GM12878 (cell line): Measurements from ENCODE around the gene SIKE1. TPM values are rescaled to one million over a fixed set of nuclear protein-coding genes. Genes with fewer than 3 reads are reported as not detected.

Experiments used
- ATAC-seq: fragments of 200-7000 bp; cut with Tn5 transposase; 3 replicates; pipeline ENCODE4 v1.9.1; 2020; ENCODE audit warnings: mild to moderate bottlenecking, moderate library complexity
- BruUV-seq: library from RNA; stranded (reverse); fragments of 400-500 nt; replicated peaks from 2 replicates; lab custom pipeline; 2021; lab: Mats Ljungman, UMichigan
- CTCF ChIA-PET: fragments of 300-600 bp; sonication (Branson Sonifier 250); formaldehyde crosslinking; extraction: SDS; loops from one replicate; lab custom pipeline; 2021; ENCODE audit warnings: inconsistent platforms; lab: Yijun Ruan, JAX
- POLR2A ChIA-PET: fragments of 350-600 bp; formaldehyde crosslinking; extraction: SDS; loops from one replicate; lab custom pipeline; 2021; ENCODE audit warnings: inconsistent platforms; lab: Charles Lee
- RAD21 ChIA-PET: fragments of 300-600 bp; sonication (Branson Sonifier 250); formaldehyde crosslinking; loops from one replicate; lab custom pipeline; 2023; ENCODE audit warnings: antibody characterized with exemption; ENCODE audit not compliant: unreplicated experiment; lab: Charles Lee
- SMC1A ChIA-PET: fragments of 300-600 bp; sonication (Branson Sonifier 250); formaldehyde crosslinking; loops from one replicate; lab custom pipeline; 2023; ENCODE audit not compliant: unreplicated experiment, uncharacterized antibody; lab: Charles Lee
- DNase-seq: peaks from one replicate; pipeline ENCODE4 v3.0.0-alpha.2; 2011; ENCODE audit warnings: low read depth, low spot score
- FAIRE-seq: peaks from 3 replicates; lab custom pipeline; 2011; peaks lifted over from hg19 to GRCh38; lab: Jason Lieb, UNC
- H2AFZ ChIP-seq: 2 replicates; pipeline ENCODE4 v1.6.0; 2011; ENCODE audit warnings: low read depth, low read length, control low read depth; ENCODE audit not compliant: control insufficient read depth
- H3K27ac ChIP-seq: 2 replicates; pipeline ENCODE4 v1.5.1; 2011; ENCODE audit warnings: control low read depth; ENCODE audit not compliant: control insufficient read depth, insufficient read depth
- H3K27me3 ChIP-seq, 2 experiments: replicated peaks in 1 of 2; 2 replicates each; pipeline versions ENCODE4 v1.6.0 to v1.6.1; 2011; ENCODE audit warnings: low read length in 1 of 2; ENCODE audit not compliant: control insufficient read depth in 2 of 2, insufficient read depth in 2 of 2
- H3K36me3 ChIP-seq, 2 experiments: 2 replicates each; pipeline ENCODE4 v1.5.1; 2011; ENCODE audit warnings: low read length in 1 of 2; ENCODE audit not compliant: control insufficient read depth in 2 of 2, insufficient read depth in 2 of 2
- H3K4me1 ChIP-seq: 2 replicates; pipeline ENCODE4 v1.6.1; 2011; ENCODE audit warnings: mild to moderate bottlenecking, low read length, moderate library complexity, mixed read lengths; ENCODE audit not compliant: control insufficient read depth, insufficient read depth
- H3K4me2 ChIP-seq: 2 replicates; pipeline ENCODE4 v1.6.0; 2011; ENCODE audit warnings: control low read depth; ENCODE audit not compliant: control insufficient read depth, insufficient read depth
- H3K4me3 ChIP-seq: fragments of 200-600 bp; sonication (generic); 2 replicates; pipeline ENCODE4 v1.5.1; 2016
- H3K79me2 ChIP-seq: 2 replicates; pipeline ENCODE4 v1.6.0; 2011; ENCODE audit warnings: low read length; ENCODE audit not compliant: control insufficient read depth, insufficient read depth
- H3K9ac ChIP-seq: 2 replicates; pipeline ENCODE4 v1.8.0; 2011; ENCODE audit warnings: low read length, control low read depth, mixed read lengths; ENCODE audit not compliant: control insufficient read depth, insufficient read depth
- H3K9me3 ChIP-seq: replicated peaks from 3 replicates; pipeline ENCODE4 v1.5.1; 2011; ENCODE audit warnings: mild to moderate bottlenecking, low read length; ENCODE audit not compliant: control insufficient read depth, insufficient read depth
- H4K20me1 ChIP-seq: 2 replicates; pipeline ENCODE4 v1.6.0; 2011; ENCODE audit not compliant: control insufficient read depth, insufficient read depth
- ASH2L ChIP-seq: fragments of 300-600, 200-600 bp; sonication (generic); IDR thresholded peaks from 2 replicates; pipeline ENCODE4 v1.6.1; 2017; ENCODE audit warnings: low read depth, mild to moderate bottlenecking, borderline replicate concordance
- CEBPB ChIP-seq, 2 experiments: fragments of 150-350 bp in 1 of 2; IDR thresholded peaks; 2 replicates each; pipeline ENCODE4 v1.6.1; 2012 to 2014; ENCODE audit warnings: low read depth in 2 of 2, low read length in 2 of 2, borderline replicate concordance in 1 of 2, inconsistent platforms in 1 of 2
- STAT3 ChIP-seq: IDR thresholded peaks from 2 replicates; pipeline ENCODE4 v1.6.1; 2011; ENCODE audit warnings: low read depth, low read length, improper control_type of control experiment
- SUPT20H ChIP-seq: IDR thresholded peaks from 2 replicates; pipeline ENCODE4 v1.6.1; 2011; ENCODE audit warnings: low read depth, mild to moderate bottlenecking, low read length, moderate library complexity, borderline replicate concordance; ENCODE audit not compliant: control insufficient read depth
- TAF1 ChIP-seq: IDR thresholded peaks from 2 replicates; pipeline ENCODE4 v1.6.1; 2011; ENCODE audit warnings: mild to moderate bottlenecking, low read depth, low read length, borderline replicate concordance
- ZNF622 ChIP-seq: fragments of 450-650 bp; IDR thresholded peaks from 2 replicates; pipeline ENCODE4 v1.6.1; 2017; ENCODE audit warnings: mild to moderate bottlenecking, inconsistent platforms
- WGBS: methylation state at CpG from one replicate; pipeline ENCODE4 v1.1.6; 2016; ENCODE audit warnings: low lambda C conversion rate; ENCODE audit not compliant: insufficient replicate concordance, insufficient coverage; ENCODE audit errors: missing lambda C conversion rate; 5-methylcytosine and 5-hydroxymethylcytosine counted together
- in situ Hi-C: fragments of 300-500 bp; cut with MboI; formaldehyde crosslinking; loops from 9 replicates; pipeline ENCODE4 v1.14.3; 2018; ENCODE audit warnings: mixed read lengths
- intact Hi-C: fragments of 100-400 bp; cut with micrococcal nuclease; formaldehyde crosslinking; loops from one replicate; pipeline ENCODE4 v1.14.2; 2022; ENCODE audit not compliant: unreplicated experiment
- polyA plus RNA-seq, 11 experiments: library from polyadenylated mRNA; depleted of rRNA in 4 of 11; unstranded in 6 of 11; stranded (reverse) in 5 of 11; fragments of >200 nt; fragmentation: Nextera tagmentation in 4 of 11; fragmentation: Illumina TruSeq in 1 of 11; extraction: Ambion mirVana in 4 of 11; extraction: Trizol in 1 of 11; gene quantifications; 1 replicate in 1 of 11; 2 replicates in 10 of 11; pipeline versions ENCODE4 v1.2.1 to v1.2.3, GENCODE V29; 2011 to 2016; ENCODE audit warnings: inconsistent platforms in 2 of 11, missing spikeins in 2 of 11, low read depth in 1 of 11
- total RNA-seq, 4 experiments: library from RNA; depleted of rRNA in 3 of 4; stranded (reverse); fragments of >200 nt in 3 of 4; fragmentation: Illumina TruSeq in 1 of 4; extraction: Trizol in 1 of 4; gene quantifications; 2 replicates each; pipeline versions ENCODE4 v1.2.1 to v1.2.3, GENCODE V29; 2013 to 2021
- TF ChIP-seq, protein P1 (sequence below): IDR thresholded peaks from 2 replicates; pipeline ENCODE4 v1.6.1; 2011; ENCODE audit warnings: borderline replicate concordance, low read depth, mild to moderate bottlenecking, moderate library complexity, mixed read lengths, low read length; ENCODE audit not compliant: insufficient read depth; ENCODE audit errors: extremely low read length
- TF ChIP-seq, protein P2 (sequence below): IDR thresholded peaks from 2 replicates; pipeline ENCODE4 v1.6.1; 2012; ENCODE audit warnings: low read depth, low read length, improper control_type of control experiment

Gene SIKE1
- total and polyA plus RNA-seq, 10 of the 15 experiments (the other 5 are each of a cell fraction or from before 2014, with no cell fraction given), result 10.4 to 67.0 (median 45.5) TPM

DNA sequence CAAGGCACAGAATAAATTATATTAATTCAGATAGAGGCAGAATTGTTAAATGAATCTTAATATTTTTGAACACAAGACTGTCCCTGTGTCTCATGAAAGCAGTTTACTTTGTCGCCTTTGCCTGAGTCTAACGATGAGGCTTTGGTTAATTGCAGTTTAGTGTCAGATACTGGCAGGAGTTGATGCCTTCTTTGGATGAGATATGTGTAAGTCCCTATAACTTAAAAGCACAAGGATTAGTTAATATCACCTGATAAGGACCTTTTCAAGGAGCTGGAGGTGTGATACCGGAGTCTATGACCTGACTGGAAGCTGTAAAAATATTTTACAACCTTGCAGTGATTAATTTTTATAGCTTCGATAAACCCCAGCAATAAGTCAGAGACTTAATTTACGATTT, 2.0 kb upstream of the SIKE1 start:
- ChIA-PET SMC1A (interaction anchor here (1.4 to 3.1 kb wide), 3 partner anchors 33 to 69 kb away, joined by 4 to 12 read pairs (median 5); partner anchors contain the start of gene NRAS), CTCF (interaction anchor here (0.5 to 1.0 kb wide), 3 partner anchors 9 to 634 kb away, joined by 3 to 4 read pairs (median 3); no protein-coding TSS in a partner anchor), RAD21 (interaction anchor here (0.9 kb wide), 1 partner anchor 67 kb away, joined by 4 read pairs; no protein-coding TSS in a partner anchor), POLR2A (interaction anchor here (1.3 to 2.4 kb wide), 2 partner anchors 25 to 66 kb away, joined by 3 to 15 read pairs; partner anchors contain the start of genes CSDE1 and NRAS)
- Histone ChIP-seq H3K27me3 (no peaks in the 10 kb centered on the region), H3K9ac (no peak overlapping the region), H3K4me3 (no peak overlapping the region), H2AFZ (no peak overlapping the region), H3K79me2 (peaks cover 17% of the 10 kb centered on the region), H3K27ac (no peak overlapping the region), H3K4me2 (no peak overlapping the region), H3K9me3 (no peaks in the 10 kb centered on the region), H3K36me3 (peaks cover 0 to 5% of the 10 kb centered on the region in 2 experiments; a peak in 1 of 4 replicates), H4K20me1 (no peaks in the 10 kb centered on the region), H3K4me1 (no peaks in the 10 kb centered on the region; the same call in 1 of the 2 replicates)
- in situ Hi-C loops (no loop called here), intact Hi-C loops (no loop called here)
- BruUV-seq, result no TSS peak
- 67% methylated on average over 5 of the region's 5 CpGs for WGBS
- ATAC-seq, result no peak
- TF ChIP-seq, protein P1, sequence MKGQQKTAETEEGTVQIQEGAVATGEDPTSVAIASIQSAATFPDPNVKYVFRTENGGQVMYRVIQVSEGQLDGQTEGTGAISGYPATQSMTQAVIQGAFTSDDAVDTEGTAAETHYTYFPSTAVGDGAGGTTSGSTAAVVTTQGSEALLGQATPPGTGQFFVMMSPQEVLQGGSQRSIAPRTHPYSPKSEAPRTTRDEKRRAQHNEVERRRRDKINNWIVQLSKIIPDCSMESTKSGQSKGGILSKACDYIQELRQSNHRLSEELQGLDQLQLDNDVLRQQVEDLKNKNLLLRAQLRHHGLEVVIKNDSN, result no peak
- no peak for TF ChIP-seq ZNF622
- no peak for TF ChIP-seq STAT3
- no peak for TF ChIP-seq CEBPB (IDR thresholded peaks at IDR 0.05; ENCODE audit: borderline replicate concordance in 1 of 2, low read depth in 2 of 2, low read length in 2 of 2)
- TF ChIP-seq ASH2L, result no peak
- TF ChIP-seq SUPT20H, result no peak
- TF ChIP-seq, protein P2, sequence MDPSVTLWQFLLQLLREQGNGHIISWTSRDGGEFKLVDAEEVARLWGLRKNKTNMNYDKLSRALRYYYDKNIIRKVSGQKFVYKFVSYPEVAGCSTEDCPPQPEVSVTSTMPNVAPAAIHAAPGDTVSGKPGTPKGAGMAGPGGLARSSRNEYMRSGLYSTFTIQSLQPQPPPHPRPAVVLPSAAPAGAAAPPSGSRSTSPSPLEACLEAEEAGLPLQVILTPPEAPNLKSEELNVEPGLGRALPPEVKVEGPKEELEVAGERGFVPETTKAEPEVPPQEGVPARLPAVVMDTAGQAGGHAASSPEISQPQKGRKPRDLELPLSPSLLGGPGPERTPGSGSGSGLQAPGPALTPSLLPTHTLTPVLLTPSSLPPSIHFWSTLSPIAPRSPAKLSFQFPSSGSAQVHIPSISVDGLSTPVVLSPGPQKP, result no peak
- no peak for TF ChIP-seq TAF1
- DNase-seq, result no peak
- no peak for FAIRE-seq
